Measurements from ENCODE around the gene PLA2G6.

Gene PLA2G6

GRCh38 chr22:38107692-38108515 is 73.7 kb downstream of the PLA2G6 start:
- DNase-seq, result peak; percentile 76

- DNase-seq, result no peak
Observed at GRCh38 chr22:38106814-38107578, 74.6 kb downstream of the PLA2G6 start.

GRCh38 chr22:38104084-38104483 is 77.5 kb downstream of the PLA2G6 start:
- peak; percentile 32 for DNase-seq

GRCh38 chr22:38103641-38104040 is 78.0 kb downstream of the PLA2G6 start:
- no peak for DNase-seq

- peak; percentile 50 for DNase-seq
Observed at GRCh38 chr22:38098410-38099249, 83.0 kb downstream of the PLA2G6 start.

- DNase-seq, result no peak
Observed at GRCh38 chr22:38097557-38098409, 83.8 kb downstream of the PLA2G6 start.

- no peak for DNase-seq
Observed at GRCh38 chr22:38097058-38097457, 84.6 kb downstream of the PLA2G6 start.

- no peak for DNase-seq
Observed at GRCh38 chr22:38089474-38089851, 92.2 kb downstream of the PLA2G6 start.

GRCh38 chr22:38088629-38089473 is 92.8 kb downstream of the PLA2G6 start:
- peak; percentile 22 for DNase-seq

GRCh38 chr22:38087855-38088254 is 93.8 kb downstream of the PLA2G6 start:
- no peak for DNase-seq

- no peak for DNase-seq
Observed at GRCh38 chr22:38086942-38087341, 94.7 kb downstream of the PLA2G6 start.

GRCh38 chr22:38086001-38086845 is 95.4 kb downstream of the PLA2G6 start:
- DNase-seq, result no peak

- DNase-seq, result no peak
Observed at GRCh38 chr22:38085501-38085900, 96.1 kb downstream of the PLA2G6 start.

- DNase-seq, result no peak
Observed at GRCh38 chr22:38085056-38085455, 96.6 kb downstream of the PLA2G6 start.

- no peak for DNase-seq
Observed at GRCh38 chr22:38083931-38084631, 97.5 kb downstream of the PLA2G6 start, which contains the start of gene SLC16A8. SLC16A8 (minus strand) TSS chr22:38084184; CDS start chr22:38082873, 1,311 bp downstream.

- no peak for DNase-seq
Observed at GRCh38 chr22:38082986-38083710, 98.5 kb downstream of the PLA2G6 start.

- no peak for DNase-seq
Observed at GRCh38 chr22:38081941-38082828, 99.4 kb downstream of the PLA2G6 start.

- DNase-seq, result no peak
Observed at GRCh38 chr22:38081636-38081940, 100.0 kb downstream of the PLA2G6 start.
